ENCODE measurements around the gene DOCK9.
"Not testable (repeated sequence)": the region's sequence is repeated elsewhere in the genome, so short reads cannot be mapped to it uniquely, and the experiment has no call there.

The DOCK9 gene

GRCh38 chr13:98905199-98905598 is 72.7 kb downstream of the DOCK9 start:
- no peak for DNase-seq (ENCODE audit: low read depth)
- H3K4me3 ChIP-seq (ENCODE audit: low read depth, low read length), result no peak overlapping the region
- TF ChIP-seq CTCF (IDR thresholded peaks at IDR 0.05; ENCODE audit: low read depth, low read length, missing control alignments), result no peak

- H3K4me3 ChIP-seq (ENCODE audit: low read depth, low read length), result no peak overlapping the region
- no peak for TF ChIP-seq CTCF (IDR thresholded peaks at IDR 0.05; ENCODE audit: low read depth, low read length, missing control alignments)
- no peak for DNase-seq (ENCODE audit: low read depth)
Measured at GRCh38 chr13:98900442-98900841, 77.4 kb downstream of the DOCK9 start.

- H3K4me3 ChIP-seq (ENCODE audit: low read depth, low read length), result no peak overlapping the region
- no peak for DNase-seq (ENCODE audit: low read depth)
- TF ChIP-seq CTCF (IDR thresholded peaks at IDR 0.05; ENCODE audit: low read depth, low read length, missing control alignments), result no peak
Measured at GRCh38 chr13:98897706-98898105, 80.2 kb downstream of the DOCK9 start.

GRCh38 chr13:98896868-98897144 is 81.1 kb downstream of the DOCK9 start:
- TF ChIP-seq CTCF (IDR thresholded peaks at IDR 0.05; ENCODE audit: low read depth, low read length, missing control alignments), result no peak
- H3K4me3 ChIP-seq (ENCODE audit: low read depth, low read length), result no peak overlapping the region
- no peak for DNase-seq (ENCODE audit: low read depth)

GRCh38 chr13:98896083-98896867 is 81.6 kb downstream of the DOCK9 start:
- TF ChIP-seq CTCF (IDR thresholded peaks at IDR 0.05; ENCODE audit: low read depth, low read length, missing control alignments), result no peak

GRCh38 chr13:98894814-98895213 is 83.0 kb downstream of the DOCK9 start:
- DNase-seq (ENCODE audit: low read depth); H3K4me3 ChIP-seq (ENCODE audit: low read depth, low read length): not testable (repeated sequence)

More at GRCh38 chr13:98896083-98896867, 81.6 kb downstream of the DOCK9 start:
- no peak overlapping the region for H3K4me3 ChIP-seq (ENCODE audit: low read depth, low read length)
- DNase-seq (ENCODE audit: low read depth), result no peak

GRCh38 chr13:98893371-98893770 is 84.5 kb downstream of the DOCK9 start:
- no peak overlapping the region for H3K4me3 ChIP-seq (ENCODE audit: low read depth, low read length)
- TF ChIP-seq CTCF (IDR thresholded peaks at IDR 0.05; ENCODE audit: low read depth, low read length, missing control alignments), result no peak
- DNase-seq (ENCODE audit: low read depth), result no peak
